ENCODE data around the gene PLRG1.

The PLRG1 gene

DNA sequence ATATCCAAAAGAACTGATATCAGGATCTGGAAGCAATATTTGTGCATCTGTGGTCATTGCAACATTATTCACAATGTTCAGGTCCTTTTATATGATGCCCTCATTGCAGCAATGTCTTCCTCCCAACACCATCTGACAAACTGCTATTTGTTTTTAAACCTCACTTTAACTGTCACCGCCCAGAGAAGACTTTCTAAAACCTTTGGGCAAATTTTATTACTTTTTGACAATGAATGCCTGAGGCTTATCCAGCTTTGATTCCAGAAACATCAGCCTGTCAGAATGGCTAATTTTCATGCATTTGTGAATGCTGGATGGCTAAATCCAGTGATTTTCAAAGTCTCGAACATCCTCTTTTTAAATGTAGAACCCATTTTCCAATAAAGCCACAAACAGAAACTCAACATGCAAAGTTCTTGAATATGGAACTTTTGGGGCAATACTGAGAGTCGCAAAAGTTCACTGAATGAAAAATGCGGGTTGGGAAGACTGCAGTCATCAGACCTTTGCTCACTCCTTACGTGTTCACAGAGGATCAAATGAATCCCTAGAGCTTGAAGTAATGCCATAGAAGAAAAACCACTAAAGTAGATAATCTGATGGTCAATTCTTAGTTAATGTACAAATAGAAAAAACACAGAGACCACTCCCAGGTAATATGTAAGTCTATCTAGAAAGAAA, 23.1 kb upstream of the PLRG1 start:
- no peak for DNase-seq (ENCODE audit: low read depth in 2 of 2)

DNA sequence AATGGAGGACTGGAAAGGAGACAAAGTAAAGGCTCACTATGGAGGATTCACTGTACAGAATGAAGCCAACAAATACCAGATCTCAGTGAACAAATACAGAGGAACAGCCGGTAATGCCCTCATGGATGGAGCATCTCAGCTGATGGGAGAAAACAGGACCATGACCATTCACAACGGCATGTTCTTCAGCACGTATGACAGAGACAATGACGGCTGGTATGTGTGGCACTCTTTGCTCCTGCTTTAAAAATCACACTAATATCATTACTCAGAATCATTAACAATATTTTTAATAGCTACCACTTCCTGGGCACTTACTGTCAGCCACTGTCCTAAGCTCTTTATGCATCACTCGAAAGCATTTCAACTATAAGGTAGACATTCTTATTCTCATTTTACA, 19.4 kb upstream of the PLRG1 start:
- DNase-seq (ENCODE audit: low read depth in 2 of 2): no peak

DNA sequence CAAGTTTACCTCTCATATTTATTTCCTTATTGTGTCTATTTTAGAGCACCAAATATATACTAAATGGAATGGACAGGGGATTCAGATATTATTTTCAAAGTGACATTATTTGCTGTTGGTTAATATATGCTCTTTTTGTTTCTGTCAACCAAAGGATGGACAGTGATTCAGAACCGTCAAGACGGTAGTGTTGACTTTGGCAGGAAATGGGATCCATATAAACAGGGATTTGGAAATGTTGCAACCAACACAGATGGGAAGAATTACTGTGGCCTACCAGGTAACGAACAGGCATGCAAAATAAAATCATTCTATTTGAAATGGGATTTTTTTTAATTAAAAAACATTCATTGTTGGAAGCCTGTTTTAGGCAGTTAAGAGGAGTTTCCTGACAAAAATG, 18.8 kb upstream of the PLRG1 start:
- no peak for DNase-seq (ENCODE audit: low read depth in 2 of 2)

DNA sequence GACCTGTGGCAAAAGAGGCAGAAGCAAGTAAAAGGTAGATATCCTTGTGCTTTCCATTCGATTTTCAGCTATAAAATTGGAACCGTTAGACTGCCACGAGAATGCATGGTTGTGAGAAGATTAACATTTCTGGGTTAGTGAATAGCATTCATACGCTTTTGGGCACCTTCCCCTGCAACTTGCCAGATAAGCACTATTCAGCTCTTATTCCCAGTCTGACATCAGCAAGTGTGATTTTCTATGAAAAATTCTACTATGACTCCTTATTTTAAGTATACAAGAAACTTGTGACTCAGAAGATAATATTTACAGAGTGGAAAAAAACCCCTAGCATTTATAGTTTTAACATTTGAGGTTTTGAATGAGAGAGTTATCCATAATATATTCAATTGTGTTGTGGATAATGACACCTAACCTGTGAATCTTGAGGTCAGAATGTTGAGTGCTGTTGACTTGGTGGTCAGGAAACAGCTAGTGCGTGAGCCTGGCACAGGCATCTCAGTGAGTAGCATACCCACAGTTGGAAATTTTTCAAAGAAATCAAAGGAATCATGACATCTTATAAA, 16.5 kb upstream of the PLRG1 start:
- DNase-seq (ENCODE audit: low read depth in 2 of 2): no peak

DNA sequence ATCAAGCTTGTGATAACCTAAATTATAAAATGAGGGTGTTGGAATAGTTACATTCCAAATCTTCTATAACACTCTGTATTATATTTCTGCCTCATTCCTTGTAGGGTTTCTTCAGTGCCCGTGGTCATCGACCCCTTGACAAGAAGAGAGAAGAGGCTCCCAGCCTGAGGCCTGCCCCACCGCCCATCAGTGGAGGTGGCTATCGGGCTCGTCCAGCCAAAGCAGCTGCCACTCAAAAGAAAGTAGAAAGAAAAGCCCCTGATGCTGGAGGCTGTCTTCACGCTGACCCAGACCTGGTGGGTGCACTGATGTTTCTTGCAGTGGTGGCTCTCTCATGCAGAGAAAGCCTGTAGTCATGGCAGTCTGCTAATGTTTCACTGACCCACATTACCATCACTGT, 15.5 kb upstream of the PLRG1 start:
- no peak for DNase-seq (ENCODE audit: low read depth in 2 of 2)

DNA sequence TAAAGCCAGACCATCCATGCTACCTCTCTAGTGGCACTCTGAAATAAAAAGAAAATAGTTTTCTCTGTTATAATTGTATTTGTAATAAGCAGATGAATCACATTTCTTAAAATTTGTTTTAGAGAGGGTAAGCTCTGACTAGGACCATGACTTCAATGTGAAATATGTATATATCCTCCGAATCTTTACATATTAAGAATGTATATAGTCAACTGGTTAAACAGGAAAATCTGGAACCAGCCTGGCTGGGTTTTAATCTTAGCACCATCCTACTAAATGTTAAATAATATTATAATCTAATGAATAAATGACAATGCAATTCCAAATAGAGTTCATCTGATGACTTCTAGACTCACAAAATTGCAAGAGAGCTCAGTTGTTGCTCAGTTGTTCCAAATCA, 14.1 kb upstream of the PLRG1 start:
- DNase-seq (ENCODE audit: low read depth in 2 of 2): no peak

DNA sequence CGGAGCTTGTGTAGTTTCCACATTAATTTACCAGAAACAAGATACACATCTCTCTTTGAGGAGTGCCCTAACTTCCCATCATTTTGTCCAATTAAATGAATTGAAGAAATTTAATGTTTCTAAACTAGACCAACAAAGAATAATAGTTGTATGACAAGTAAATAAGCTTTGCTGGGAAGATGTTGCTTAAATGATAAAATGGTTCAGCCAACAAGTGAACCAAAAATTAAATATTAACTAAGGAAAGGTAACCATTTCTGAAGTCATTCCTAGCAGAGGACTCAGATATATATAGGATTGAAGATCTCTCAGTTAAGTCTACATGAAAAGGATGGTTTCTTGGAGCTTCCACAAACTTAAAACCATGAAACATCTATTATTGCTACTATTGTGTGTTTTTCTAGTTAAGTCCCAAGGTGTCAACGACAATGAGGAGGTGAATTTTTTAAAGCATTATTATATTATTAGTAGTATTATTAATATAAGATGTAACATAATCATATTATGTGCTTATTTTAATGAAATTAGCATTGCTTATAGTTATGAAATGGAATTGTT, 12.6 kb upstream of the PLRG1 start, which contains the start of gene FGB:
TSS of gene FGB (plus strand) at position 315 of the 558 bp plus-strand sequence. CDS start at position 323, 8 bp downstream.
- no peak for DNase-seq (ENCODE audit: low read depth in 2 of 2)

DNA sequence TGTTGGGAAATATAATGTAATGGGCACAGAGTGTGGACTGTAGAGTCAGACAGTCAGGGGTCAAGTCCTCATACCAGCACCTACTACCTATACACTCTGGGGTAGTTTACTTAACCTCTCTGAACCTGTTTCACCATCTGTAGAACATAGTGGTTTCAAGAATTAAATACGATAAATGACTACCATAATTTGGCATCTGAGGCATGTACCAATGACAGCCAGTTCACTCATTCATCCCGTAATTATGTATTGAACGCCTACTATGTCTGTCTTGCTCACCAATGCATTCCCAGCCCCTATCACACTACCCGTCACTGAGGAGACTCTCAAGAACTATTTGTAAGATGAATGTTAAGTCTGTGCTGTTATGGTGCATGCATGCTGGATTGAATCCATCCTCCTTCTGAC, 10.6 kb upstream of the PLRG1 start:
- DNase-seq (ENCODE audit: low read depth in 2 of 2): peak in 1 of 2 experiments; percentile 8

DNA sequence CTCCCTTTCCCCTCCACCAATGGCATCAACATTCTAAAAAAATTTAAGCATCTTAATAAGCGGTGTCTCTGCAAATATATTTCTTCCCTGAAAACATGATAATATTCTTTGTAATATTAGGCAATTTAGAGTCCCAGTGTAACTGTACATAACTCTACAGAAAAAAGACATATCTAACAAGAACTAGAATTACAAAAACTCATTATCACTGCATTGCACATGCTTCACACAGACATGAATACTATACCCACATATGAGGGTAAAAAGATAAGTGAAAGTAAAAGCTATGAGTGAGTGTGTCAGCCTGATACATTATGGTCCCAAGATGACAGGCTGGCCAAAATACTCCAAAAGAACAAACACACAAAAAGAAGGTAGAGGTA, 10.2 kb upstream of the PLRG1 start:
- no peak for DNase-seq (ENCODE audit: low read depth in 2 of 2)

DNA sequence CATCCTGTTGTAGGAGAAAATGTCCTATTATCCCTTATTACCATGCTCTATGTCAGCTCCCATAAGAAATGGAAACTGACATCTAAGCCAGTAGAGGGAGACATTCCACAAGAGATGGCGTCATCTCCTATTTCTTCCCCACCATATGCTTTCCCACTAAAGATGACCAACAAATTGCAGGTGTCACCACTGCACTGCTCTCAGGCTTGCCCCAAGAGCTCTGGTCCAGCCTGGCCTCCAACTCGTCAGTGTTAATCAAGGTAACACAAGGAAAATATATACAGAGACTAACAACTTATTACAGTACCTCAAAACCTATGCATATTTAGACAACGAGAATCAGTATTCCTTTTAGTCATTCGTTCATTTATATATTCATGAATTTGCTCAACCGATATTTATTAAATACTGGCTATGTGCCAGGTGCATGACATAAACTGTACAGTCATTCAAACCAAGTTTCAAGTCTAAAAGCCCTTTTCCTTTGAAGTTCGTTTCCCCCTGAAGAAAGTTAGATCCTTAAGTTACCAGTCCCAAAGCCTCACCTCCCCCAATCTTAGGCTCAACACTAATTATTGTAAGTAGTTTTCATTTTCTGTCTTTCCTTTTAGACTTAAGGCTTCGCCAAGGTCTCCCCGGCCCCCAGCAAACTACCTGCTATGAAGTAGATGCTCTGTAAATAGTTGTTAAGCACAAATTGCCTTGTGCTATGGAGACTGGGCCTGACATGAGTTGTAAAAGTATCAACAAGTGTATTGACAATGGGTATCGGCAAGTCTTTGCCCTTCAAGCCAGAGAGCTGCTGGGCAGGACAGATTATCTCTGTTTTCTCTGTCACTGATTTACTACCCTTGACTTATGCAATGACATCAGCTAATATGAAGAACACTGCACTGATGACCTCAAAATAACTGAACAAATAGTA, 9.6 kb upstream of the PLRG1 start:
- DNase-seq (ENCODE audit: low read depth in 2 of 2): peak in 1 of 2 experiments; percentile 6

DNA sequence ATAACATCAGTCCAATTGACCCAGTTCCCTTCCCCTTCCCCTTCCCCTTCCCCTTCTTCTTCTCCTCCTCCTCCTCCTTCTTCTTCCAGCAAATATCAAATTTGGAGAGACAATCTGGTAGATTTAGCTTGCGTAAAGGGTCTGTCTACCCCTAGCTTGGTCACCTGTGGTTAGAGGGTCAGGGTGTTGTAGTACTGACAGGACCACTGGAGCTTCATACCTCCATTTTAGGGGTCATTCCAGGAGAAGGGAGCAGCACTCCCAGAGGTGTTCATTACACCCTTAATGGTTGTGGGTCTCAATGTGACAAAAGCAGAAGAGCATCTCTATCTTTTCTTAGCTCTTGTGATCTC, 8.9 kb upstream of the PLRG1 start:
- no peak for DNase-seq (ENCODE audit: low read depth in 2 of 2)

DNA sequence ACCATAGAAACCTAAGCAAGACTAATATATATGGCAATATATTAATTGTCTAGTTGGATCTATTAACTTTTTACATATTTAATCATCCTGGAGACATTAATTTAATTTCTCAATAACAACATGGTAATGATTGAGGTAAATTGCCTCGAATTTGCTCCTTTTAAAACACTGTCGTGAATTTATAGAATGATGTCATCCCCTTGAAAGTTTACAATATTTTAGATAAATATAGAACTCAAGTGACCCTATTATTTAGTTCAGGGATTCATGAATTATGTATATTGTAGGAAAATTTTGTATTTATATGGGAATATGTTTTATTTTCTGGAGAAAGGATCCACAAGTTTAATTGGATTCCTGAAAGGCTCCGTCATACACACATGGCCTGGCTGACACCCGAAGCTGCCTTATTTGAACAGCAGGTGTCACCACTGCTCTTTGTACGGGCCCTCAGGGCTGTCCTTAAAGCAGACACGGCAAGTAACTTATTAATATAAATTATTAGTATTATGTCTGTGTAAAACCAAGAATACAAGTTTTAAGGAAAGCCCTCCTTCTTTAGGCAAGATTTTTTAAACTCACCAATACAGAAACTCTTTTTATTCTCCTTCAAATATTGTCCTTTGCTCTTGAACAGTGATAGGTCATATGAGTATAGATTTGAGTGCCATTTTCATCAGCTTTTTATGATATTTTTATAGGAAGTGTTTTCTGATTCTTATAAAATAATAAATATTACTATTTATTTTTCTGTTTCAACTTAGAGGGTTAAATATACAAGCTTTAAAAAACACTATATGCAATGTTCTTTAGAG, 1.9 kb upstream of the PLRG1 start:
- peak; percentile 52 for DNase-seq (ENCODE audit: low read depth in 2 of 2)

DNA sequence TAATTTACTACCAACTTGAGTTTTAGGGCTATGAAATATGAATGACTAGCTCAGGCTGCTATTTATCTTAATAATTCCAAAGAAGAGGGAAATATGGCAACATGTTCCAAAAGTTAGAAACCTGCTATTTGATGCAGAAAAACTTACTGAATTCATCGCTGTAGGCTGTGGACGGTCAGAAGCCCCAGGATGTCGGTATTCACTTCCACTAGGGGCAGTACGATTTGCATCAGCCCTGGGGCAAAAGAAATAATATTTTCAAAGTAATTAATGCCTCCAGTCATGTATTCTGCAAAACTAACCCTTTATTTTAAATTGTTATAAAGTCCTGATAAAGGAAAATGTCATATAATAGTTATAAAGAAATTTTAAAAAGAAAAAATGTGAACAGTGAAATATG, 4.5 kb downstream of the PLRG1 start:
- DNase-seq (ENCODE audit: low read depth in 2 of 2): no peak

DNA sequence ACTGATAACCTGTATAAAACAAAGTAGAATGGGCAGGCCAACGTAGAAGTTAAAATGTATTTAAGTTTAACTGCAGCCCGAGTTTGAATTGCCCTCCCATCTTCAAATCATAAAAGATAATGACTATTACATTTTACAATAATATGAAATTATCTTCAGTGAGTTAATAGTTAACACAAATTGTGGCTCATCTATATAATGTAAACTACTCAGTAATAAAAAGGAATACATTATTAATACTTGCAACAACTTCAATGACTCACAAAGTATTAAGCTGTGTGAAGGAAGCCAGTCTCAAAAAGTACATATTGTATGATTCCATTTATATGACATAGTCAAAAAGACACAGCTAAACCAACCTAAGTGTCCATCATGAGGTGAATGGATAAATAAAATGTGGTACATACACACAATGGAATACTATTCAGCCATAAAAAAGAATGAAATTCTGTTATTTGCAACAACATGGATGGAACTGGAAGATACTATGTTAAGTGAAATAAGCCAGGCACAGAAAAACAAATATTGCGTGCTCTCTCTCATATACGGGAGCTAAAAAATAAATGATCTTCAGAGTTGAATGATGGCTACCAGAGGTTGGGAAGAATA, 7.8 kb downstream of the PLRG1 start:
- DNase-seq (ENCODE audit: low read depth in 2 of 2): no peak

DNA sequence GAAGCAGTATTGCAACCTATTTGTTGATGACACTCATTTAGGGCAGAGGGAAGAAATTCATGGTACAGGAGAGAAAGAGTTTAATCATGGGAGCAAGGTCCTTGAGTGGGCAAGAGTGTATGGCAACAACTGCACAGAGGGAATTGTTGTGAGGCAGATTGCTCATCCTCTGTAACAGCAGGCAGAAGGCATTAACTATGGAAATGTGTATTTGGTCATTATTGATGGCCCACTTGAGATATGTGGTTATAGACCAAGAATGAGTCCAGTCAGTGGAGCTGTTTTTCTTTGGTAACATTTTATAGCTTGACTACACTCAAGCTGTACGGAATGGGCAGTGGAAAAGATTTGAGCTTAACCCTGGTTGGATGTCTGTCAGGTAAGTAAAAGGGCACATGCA, 15.9 kb downstream of the PLRG1 start:
- no peak for DNase-seq (ENCODE audit: low read depth in 2 of 2)

DNA sequence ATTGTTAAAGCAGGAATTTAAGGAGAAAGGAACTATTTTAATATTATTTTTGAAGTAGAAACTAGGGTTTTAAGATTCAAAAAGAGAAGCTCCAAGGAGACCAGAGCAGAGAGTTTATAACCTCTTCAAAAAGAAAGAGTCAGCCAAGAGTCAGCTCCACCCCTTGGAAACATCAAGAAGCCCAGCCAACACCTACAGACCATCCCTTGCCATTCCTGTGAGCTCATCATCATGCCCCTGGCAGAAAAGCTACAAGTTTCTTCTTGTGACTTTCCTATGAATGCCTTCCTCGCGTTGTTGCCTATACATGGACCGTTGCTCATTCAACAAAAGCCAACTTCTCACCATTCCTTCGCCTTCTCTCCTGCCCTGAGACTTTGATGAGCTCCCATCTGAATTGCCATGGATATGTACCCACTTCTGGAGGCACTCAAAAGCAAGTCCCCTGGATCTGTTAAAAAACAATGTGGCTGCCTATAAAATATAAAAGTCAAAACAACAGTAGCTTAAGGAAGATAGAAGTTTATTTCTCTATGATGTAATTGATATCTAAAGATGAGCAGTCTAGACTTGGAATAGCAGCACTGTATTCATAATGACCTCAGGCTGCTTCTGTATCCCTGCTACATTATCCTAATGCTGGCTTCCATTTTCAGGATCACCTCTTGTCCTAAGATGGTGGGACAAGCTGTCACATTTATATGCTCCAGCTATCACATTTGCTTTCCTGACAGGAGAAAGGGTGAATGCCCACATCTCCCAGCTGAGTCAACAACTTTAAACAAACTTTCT, 20.3 kb downstream of the PLRG1 start:
- DNase-seq (ENCODE audit: low read depth in 2 of 2): no peak

DNA sequence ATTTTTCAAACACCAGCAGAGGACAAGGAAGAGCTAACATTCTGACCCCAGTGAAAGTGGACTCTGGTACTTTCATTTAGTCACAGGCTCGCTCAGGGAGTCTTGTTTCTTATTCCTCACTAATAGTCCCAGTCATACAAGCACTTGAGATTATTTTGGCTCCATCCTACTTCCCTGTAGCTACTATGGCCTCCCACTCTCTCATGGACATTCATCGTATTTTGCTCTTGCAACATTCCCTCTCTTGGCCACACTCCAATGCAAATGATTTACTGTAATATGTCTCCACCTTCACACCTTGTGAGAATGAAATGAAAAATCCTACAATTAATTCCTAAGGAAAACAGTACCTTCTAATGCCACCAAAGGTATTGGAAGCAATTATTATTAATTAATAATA, 21.3 kb downstream of the PLRG1 start:
- DNase-seq (ENCODE audit: low read depth in 2 of 2): no peak

DNA sequence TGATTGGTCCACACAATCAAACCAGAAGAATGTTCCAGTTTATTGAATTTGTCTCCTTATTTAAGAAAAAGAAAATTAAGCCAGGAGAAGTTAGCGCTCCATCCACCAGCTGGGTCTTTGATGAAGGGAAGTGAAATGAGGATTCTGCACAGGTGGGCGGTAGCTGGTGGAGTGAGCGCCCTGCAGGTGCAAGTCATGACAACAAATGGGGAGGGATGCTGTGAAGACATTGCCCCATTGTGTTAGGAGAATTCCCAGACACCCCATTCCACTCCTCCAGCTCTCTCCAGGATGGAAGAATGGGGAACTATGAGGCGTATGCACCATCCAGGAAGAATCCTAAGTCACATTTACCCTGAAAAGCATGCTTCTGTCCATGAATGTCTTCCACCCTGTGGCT, 22.9 kb downstream of the PLRG1 start:
- DNase-seq (ENCODE audit: low read depth in 2 of 2): no peak

DNA sequence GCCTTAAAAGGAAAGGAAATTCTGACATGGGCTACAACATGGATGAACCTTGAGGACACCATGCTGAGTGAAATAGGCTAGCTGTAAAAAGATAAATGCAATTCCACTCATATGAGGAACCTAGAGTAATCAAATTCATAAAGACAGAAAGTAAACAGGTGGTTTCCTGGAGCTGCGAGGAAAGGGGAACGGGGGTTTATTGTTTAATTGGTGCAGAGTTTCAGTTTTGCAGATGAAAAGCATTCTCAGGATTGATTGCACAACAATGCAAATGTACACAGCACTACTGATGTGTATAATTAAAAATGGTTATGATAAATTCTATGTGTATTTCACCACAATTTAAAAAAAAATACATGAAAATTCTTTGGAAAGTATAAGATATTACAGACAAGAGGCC, 24.0 kb downstream of the PLRG1 start:
- no peak for DNase-seq (ENCODE audit: low read depth in 2 of 2)

DNA sequence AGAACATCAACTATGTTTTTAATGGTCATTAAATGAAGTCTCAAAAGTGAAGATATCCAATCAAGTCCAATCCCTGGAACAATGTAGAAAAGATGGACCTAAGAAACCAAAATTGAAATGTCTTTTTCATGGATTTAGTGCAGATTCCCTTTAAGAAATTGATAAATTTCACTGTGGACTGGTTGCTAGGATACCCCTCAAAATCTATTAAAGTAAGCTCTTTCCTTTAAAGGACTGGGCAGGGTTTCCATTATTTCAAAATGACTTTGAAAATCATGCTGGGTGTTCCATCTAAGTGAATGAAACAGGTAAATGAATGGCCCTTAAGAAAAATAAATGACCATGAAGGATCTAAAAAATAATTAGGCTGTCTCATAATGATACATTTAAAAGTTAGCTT, 28.6 kb downstream of the PLRG1 start:
- DNase-seq (ENCODE audit: low read depth in 2 of 2): no peak

DNA sequence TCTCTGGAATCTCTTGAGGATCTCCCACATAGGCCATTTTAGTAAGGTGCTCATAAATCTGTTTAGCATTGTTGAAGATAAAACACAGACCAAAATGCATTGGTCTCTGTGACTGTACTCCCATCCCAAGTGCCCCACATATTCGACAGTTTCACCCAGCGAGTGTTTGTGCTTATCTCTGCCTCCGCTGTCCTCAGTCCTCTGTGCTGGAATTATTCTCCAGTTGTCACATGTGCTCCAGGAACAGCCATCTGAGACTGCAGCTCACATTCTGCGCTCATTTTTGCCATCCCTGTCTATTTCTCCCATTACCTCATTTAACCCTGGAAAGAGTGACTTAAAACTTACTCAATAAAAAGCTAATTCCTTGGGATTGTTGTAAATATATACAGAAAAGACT, 31.0 kb downstream of the PLRG1 start:
- no peak for DNase-seq (ENCODE audit: low read depth in 2 of 2)

Data from fibroblast of skin of left biceps (primary cell).